H1 (cell line): ENCODE results near the gene LRCH1. TPM values are rescaled to one million over a fixed set of nuclear protein-coding genes. Genes with fewer than 3 reads are reported as not detected.

ENCODE experiments used
- ATF3 ChIP-seq: IDR thresholded peaks from 2 replicates; pipeline ENCODE4 v1.6.1; 2011; ENCODE audit warnings: low read depth, mild to moderate bottlenecking, low read length; ENCODE audit not compliant: insufficient read depth
- SP2 ChIP-seq: IDR thresholded peaks from 2 replicates; pipeline ENCODE4 v1.6.1; 2012; ENCODE audit warnings: mild to moderate bottlenecking, low read length, inconsistent platforms
- TAF1 ChIP-seq: IDR thresholded peaks from 2 replicates; pipeline ENCODE4 v1.6.1; 2011; ENCODE audit warnings: mild to moderate bottlenecking, low read depth, low read length
- polyA plus RNA-seq, 7 experiments: library from polyadenylated mRNA; depleted of rRNA in 3 of 7; stranded (reverse) in 5 of 7; unstranded in 2 of 7; fragments of >200 nt in 5 of 7; fragments of 200-250 nt in 2 of 7; gene quantifications; 1 replicate in 5 of 7; 2 replicates in 1 of 7; 4 replicates in 1 of 7; pipeline versions ENCODE4 v1.2.1 to v1.2.3, GENCODE V29; 2011 to 2013; ENCODE audit warnings: missing spikeins in 2 of 7, mixed read lengths in 2 of 7
- total RNA-seq: library from RNA; stranded (reverse); fragmentation: NEBNext Ultra II Directional; extraction: Animal tissue kit (Norgen Biotek cat#: 25700); gene quantifications from 2 replicates; pipeline ENCODE4 v1.2.1, GENCODE V29; 2021

Gene LRCH1
- total and polyA plus RNA-seq, 2 of the 8 experiments (the other 6 are each of a cell fraction or from before 2014, with no cell fraction given), result 3.0 to 10.1 TPM

DNA sequence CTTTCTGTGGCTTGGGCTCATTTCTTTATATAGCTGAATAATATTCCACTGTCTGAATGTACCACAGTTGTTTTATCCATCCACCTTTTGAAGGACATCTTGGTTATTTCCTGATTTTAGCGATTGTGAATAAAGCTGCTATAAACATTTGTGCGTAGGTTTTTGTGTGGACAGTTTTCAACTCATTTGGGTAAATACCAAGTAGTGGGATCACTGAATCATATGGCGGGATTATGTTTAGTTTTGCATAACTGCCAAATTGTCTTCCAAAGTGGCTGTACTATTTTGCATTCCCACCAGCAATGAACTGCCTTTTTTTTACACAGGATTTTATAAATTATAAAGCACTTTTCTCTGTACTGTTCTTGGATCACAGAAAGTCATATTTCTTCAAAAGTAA is 13.7 kb upstream of the LRCH1 start (continued):
- TF ChIP-seq TAF1 (no peak), ATF3 (no peak), SP2 (no peak)
- TF ChIP-seq, all 59 proteins: peak for 0
